OCI-LY1 (cell line): Measurements from ENCODE around the gene TMEM88.

Experiments
- H2AFZ ChIP-seq: fragments of 200-600 bp; sonication (generic), shearing (Covaris generic); 2 replicates; pipeline ENCODE4 v1.6.0; 2014; ENCODE audit warnings: antibody characterized with exemption, mild to moderate bottlenecking, low read length
- H3F3A ChIP-seq: fragments of 200-600 bp; sonication (generic), shearing (Covaris generic); 2 replicates; pipeline ENCODE4 v1.6.0; 2014; ENCODE audit warnings: mild to moderate bottlenecking, antibody characterized with exemption, low read length, moderate library complexity; ENCODE audit not compliant: insufficient read depth
- H3K27ac ChIP-seq: fragments of 200-600 bp; sonication (generic); 2 replicates; pipeline ENCODE4 v1.5.1; 2014; ENCODE audit warnings: low read length, mixed run types, mild to moderate bottlenecking, low read depth; ENCODE audit not compliant: poor library complexity, severe bottlenecking
- H3K27me3 ChIP-seq: fragments of 200-600 bp; sonication (generic); 2 replicates; pipeline ENCODE4 v1.6.0; 2014; ENCODE audit warnings: antibody characterized with exemption, mild to moderate bottlenecking, low read length, moderate library complexity; ENCODE audit not compliant: insufficient read depth
- H3K36me3 ChIP-seq: fragments of 200-600 bp; sonication (generic); 2 replicates; pipeline ENCODE4 v1.6.1; 2014; ENCODE audit warnings: mild to moderate bottlenecking, antibody characterized with exemption, low read length, moderate library complexity, mixed read lengths; ENCODE audit not compliant: insufficient read depth
- H3K4me1 ChIP-seq: fragments of 200-600 bp; sonication (generic); 2 replicates; pipeline ENCODE4 v1.5.1; 2014; ENCODE audit warnings: mild to moderate bottlenecking, low read length, moderate library complexity; ENCODE audit not compliant: insufficient read depth, severe bottlenecking
- H3K4me2 ChIP-seq: fragments of 200-600 bp; sonication (generic), shearing (Covaris generic); 2 replicates; pipeline ENCODE4 v1.6.1; 2014; ENCODE audit warnings: low read length
- H3K4me3 ChIP-seq: fragments of 200-600 bp; sonication (generic); 2 replicates; pipeline ENCODE4 v1.5.1; 2014; ENCODE audit warnings: low read length, low read depth, mild to moderate bottlenecking, mixed read lengths; ENCODE audit not compliant: poor library complexity, severe bottlenecking
- H3K79me2 ChIP-seq: fragments of 200-600 bp; shearing (Covaris generic); 2 replicates; pipeline ENCODE4 v1.6.1; 2016; ENCODE audit warnings: mixed run types, low read length, mixed read lengths; ENCODE audit not compliant: insufficient read depth
- H3K9ac ChIP-seq: fragments of 200-600 bp; sonication (generic), shearing (Covaris generic); 2 replicates; pipeline ENCODE4 v1.6.1; 2014; ENCODE audit warnings: mild to moderate bottlenecking, low read length, mixed read lengths
- H3K9me2 ChIP-seq: fragments of 200-600 bp; sonication (generic), shearing (Covaris generic); 2 replicates; pipeline ENCODE4 v1.6.1; 2014; ENCODE audit warnings: low read depth, mild to moderate bottlenecking, low read length, mixed read lengths
- H3K9me3 ChIP-seq: fragments of 200-600 bp; shearing (Covaris generic); 2 replicates; pipeline ENCODE4 v1.6.1; 2014; ENCODE audit warnings: low read length, mixed read lengths
- H4K20me1 ChIP-seq: fragments of 200-600 bp; sonication (generic), shearing (Covaris generic); 2 replicates; pipeline ENCODE4 v1.6.0; 2016; ENCODE audit warnings: mild to moderate bottlenecking, low read length; ENCODE audit not compliant: insufficient read depth
- EZH2 ChIP-seq: fragments of 200-600 bp; sonication (generic), shearing (Covaris generic); IDR thresholded peaks from 2 replicates; pipeline ENCODE4 v1.8.0; 2017; ENCODE audit warnings: borderline replicate concordance, mixed run types, mild to moderate bottlenecking, antibody characterized with exemption, low read length, moderate library complexity, mixed read lengths
- TF ChIP-seq, protein P1 (sequence below): fragments of 200-600 bp; sonication (generic), shearing (Covaris generic); IDR thresholded peaks from 2 replicates; pipeline ENCODE4 v1.5.1; 2017; ENCODE audit warnings: mild to moderate bottlenecking, antibody characterized with exemption, low read length, moderate library complexity, mixed read lengths

Gene TMEM88

DNA sequence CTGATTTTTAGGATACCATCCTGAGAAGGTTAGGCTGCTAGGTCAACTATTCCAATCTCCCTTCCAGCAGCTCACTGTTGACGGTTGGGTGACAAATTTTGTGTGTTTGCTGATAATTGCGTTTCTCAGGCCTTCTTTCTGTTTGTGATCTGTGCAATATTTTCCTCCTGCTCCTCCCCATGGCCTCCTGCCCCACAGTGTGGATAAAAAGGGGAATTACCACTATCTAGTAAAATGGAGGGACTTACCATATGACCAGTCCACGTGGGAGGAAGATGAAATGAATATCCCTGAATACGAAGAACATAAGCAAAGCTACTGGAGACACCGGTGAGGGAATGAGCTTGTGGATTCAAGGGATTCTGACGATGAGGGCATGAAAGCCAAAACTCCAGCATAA lies 42.9 kb downstream of the TMEM88 start:
- Histone ChIP-seq H3K27me3 (no peaks in the 10 kb centered on the region), H3F3A (no peaks in the 10 kb centered on the region), H3K4me3 (no peak overlapping the region), H3K4me1 (no peaks in the 10 kb centered on the region), H3K4me2 (no peak overlapping the region), H3K27ac (no peak overlapping the region), H3K9ac (no peak overlapping the region), H3K79me2 (no peaks in the 10 kb centered on the region), H3K36me3 (peaks cover 96% of the 10 kb centered on the region), H3K9me3 (no peaks in the 10 kb centered on the region), H4K20me1 (no peaks in the 10 kb centered on the region), H3K9me2 (no peaks in the 10 kb centered on the region), H2AFZ (no peak overlapping the region)
- TF ChIP-seq EZH2 = no peak
- TF ChIP-seq, protein P1, sequence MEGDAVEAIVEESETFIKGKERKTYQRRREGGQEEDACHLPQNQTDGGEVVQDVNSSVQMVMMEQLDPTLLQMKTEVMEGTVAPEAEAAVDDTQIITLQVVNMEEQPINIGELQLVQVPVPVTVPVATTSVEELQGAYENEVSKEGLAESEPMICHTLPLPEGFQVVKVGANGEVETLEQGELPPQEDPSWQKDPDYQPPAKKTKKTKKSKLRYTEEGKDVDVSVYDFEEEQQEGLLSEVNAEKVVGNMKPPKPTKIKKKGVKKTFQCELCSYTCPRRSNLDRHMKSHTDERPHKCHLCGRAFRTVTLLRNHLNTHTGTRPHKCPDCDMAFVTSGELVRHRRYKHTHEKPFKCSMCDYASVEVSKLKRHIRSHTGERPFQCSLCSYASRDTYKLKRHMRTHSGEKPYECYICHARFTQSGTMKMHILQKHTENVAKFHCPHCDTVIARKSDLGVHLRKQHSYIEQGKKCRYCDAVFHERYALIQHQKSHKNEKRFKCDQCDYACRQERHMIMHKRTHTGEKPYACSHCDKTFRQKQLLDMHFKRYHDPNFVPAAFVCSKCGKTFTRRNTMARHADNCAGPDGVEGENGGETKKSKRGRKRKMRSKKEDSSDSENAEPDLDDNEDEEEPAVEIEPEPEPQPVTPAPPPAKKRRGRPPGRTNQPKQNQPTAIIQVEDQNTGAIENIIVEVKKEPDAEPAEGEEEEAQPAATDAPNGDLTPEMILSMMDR = no peak

DNA sequence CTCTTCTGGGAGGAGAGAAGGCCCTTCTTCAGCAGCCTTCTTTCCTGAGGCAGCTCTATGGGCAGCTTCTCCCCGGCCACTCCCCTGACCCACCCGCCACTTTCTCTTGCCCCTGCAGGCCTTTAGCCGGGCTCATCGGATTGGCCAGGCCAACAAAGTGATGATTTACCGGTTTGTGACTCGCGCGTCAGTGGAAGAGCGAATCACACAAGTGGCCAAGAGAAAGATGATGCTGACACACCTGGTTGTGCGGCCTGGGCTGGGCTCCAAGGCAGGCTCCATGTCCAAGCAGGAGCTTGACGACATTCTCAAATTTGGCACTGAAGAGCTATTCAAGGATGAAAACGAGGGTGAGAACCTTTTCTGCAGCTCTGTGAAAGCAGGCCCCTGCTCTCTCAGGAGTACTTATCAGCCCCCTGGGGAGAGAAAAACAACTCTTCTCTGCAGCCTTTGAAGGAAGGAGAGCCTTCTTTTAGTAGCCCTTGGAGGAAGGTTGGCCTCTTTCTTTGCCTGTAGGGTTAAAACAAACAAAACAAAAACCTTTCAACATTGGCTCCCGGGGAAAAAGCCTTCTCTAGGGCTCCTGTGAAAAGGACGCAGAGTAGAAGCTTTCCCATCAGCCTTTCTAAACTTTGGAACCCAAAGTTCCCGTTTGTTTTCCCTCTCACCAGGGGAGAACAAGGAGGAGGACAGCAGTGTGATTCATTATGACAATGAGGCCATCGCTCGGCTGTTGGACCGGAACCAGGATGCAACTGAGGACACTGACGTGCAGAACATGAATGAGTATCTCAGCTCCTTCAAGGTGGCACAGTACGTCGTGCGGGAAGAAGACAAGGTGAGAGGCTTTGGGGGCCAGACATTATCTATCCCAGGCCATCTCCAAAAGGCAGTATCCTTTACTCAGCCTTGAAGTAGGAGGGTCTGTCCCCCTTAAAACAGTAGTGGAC lies 48.6 kb downstream of the TMEM88 start:
- no peaks in the 10 kb centered on the region for H3K9me3 ChIP-seq

More for the DNA sequence above, 48.6 kb downstream of the TMEM88 start:
- Histone ChIP-seq H3K79me2 (no peaks in the 10 kb centered on the region), H3K4me1 (no peaks in the 10 kb centered on the region), H3K4me3 (no peak overlapping the region), H3F3A (no peaks in the 10 kb centered on the region), H3K27ac (no peak overlapping the region), H2AFZ (no peak overlapping the region), H3K27me3 (no peaks in the 10 kb centered on the region), H4K20me1 (no peaks in the 10 kb centered on the region), H3K4me2 (no peak overlapping the region), H3K9me2 (no peaks in the 10 kb centered on the region), H3K9ac (no peak overlapping the region), H3K36me3 (peaks cover 100% of the 10 kb centered on the region)
- no peak for TF ChIP-seq EZH2
- TF ChIP-seq, protein P1 = no peak
